GM19328 (cell line): Measurements from ENCODE around the gene CBX1.
"Not testable (repeated sequence)": the region's sequence is repeated elsewhere in the genome, so short reads cannot be mapped to it uniquely, and the experiment has no call there.

ENCODE experiments used
- ATAC-seq: cut with Tn5 transposase; IDR thresholded peaks from one replicate; pipeline ENCODE4 v1.9.1; 2021; ENCODE audit warnings: mild to moderate bottlenecking, moderate library complexity; ENCODE audit not compliant: unreplicated experiment

CBX1 gene

GRCh38 chr17:48074322-48075081 is 26.8 kb downstream of the CBX1 start:
- ATAC-seq, result no peak

- not testable (repeated sequence) for ATAC-seq
Measured at GRCh38 chr17:48073566-48074094, 27.6 kb downstream of the CBX1 start.

GRCh38 chr17:48072811-48073210 is 28.5 kb downstream of the CBX1 start:
- ATAC-seq, result not testable (repeated sequence)

GRCh38 chr17:48071654-48072053 is 29.6 kb downstream of the CBX1 start:
- no peak for ATAC-seq

GRCh38 chr17:48070195-48070594 is 31.1 kb downstream of the CBX1 start:
- ATAC-seq, result no peak

- ATAC-seq, result no peak
Measured at GRCh38 chr17:48068491-48068961, 32.8 kb downstream of the CBX1 start.

GRCh38 chr17:48067808-48068207 is 33.5 kb downstream of the CBX1 start:
- ATAC-seq, result not testable (repeated sequence)

GRCh38 chr17:48067245-48067644 is 34.0 kb downstream of the CBX1 start:
- no peak for ATAC-seq

DNA sequence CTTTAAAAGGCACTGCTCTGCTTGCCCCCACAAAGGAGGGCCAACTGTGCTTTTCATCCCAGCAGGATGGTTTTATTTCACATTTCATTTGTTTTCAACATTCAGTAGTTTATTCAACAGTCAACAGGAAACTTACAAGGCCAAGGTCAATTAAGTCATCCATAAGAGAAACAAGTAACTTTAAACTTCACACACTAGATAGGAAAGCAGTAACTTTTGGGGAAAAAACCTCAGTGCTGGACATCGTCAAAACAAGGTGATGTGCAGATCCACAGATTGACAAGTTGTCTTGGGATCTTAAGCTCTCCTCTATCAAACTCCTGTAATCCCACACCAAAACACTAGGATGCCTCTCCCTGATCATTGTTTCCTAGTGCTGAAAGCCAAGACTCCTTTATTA is 34.6 kb downstream of the CBX1 start:
- no peak for ATAC-seq

GRCh38 chr17:48066192-48066591 is 35.1 kb downstream of the CBX1 start:
- no peak for ATAC-seq

DNA sequence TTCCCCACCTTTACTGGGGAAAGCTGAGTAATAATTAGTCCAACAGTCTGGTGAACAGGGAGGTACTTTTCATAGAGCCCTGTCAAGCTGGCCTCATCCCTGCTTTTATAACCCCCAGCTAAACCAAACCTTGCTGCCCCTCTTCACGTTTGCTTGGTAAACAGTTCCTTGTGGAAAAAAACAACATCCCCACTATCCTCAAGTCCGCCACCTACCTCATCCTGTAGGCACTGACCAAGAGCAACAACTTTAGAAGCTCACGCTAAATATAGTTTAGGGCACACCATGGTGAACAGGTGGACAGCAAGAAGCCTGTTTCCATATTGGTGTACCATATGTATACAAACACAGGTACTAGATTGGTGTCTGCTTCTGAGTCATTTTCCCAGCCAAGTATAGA is 36.6 kb downstream of the CBX1 start:
- no peak for ATAC-seq

DNA sequence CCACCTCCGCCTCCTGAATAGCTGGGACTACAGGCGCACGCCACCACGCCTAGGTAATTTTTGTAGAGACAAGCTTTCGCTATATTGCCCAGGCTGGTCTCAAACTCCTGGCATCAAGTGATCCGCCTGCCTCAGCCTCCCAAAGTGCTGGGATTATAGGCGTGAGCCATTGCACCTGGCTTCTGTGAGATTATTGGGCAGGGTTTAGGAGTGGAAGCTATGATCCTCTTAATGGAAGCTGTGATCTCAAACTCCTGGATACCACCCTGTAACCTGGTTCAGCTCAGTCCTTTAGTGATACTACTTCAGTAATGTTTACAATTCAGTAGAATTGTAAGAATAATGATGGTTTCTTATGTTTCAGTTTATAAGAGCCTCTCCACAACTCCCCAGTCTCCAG is 39.0 kb downstream of the CBX1 start:
- ATAC-seq, result no peak

DNA sequence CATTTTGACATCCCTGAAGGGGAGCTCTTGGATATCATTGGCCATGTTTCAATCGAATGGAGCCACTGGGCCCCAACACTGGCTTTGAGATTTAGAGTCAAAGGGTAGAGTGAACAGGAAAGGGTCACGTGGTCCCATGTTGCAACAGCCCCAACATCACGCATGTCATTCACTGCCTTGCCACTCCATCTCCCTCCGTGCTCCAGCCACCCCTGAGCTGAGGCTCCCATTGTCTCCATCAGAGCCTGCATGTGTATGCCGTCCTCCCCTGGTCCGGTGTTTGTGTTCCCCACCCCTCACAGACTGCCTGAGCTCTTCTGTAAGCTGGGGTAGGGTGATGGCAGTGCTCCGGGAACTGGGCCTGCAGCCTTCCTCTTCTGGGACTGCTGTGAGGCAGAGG is 41.0 kb downstream of the CBX1 start:
- no peak for ATAC-seq

DNA sequence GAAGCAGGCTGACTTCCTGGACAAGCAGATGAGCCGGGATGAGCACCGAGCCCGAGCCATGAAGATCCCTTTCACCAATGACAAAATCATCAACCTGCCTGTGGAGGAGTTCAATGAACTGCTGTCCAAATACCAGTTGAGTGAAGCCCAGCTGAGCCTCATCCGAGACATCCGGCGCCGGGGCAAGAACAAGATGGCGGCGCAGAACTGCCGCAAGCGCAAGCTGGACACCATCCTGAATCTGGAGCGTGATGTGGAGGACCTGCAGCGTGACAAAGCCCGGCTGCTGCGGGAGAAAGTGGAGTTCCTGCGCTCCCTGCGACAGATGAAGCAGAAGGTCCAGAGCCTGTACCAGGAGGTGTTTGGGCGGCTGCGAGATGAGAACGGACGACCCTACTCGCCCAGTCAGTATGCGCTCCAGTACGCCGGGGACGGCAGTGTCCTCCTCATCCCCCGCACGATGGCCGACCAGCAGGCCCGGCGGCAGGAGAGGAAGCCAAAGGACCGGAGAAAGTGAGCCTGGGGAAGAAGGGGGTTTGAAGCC is 42.1 kb downstream of the CBX1 start:
- ATAC-seq, result no peak

GRCh38 chr17:48058393-48059124 is 42.7 kb downstream of the CBX1 start:
- no peak for ATAC-seq

DNA sequence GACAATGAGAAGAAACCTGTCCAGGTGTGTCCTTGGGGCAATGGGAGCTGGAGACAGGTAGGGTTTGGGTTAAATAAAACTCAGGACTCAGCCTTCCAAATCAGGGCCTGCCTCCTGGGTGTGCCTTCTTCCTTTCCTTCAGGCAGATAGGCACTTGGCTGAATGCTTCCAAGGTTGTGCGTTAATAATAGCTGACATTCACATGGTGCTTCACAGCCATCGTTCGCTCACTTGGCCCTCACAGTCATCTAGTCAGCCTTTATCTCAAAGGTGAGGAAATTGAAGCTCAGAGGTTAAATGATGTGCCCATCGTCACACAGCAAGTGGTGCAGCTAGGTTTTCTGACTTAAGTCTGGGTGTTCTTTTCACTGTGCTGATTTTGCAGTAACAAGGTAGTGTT is 43.7 kb downstream of the CBX1 start:
- no peak for ATAC-seq

- ATAC-seq, result no peak
Measured at GRCh38 chr17:48056879-48057278, 44.4 kb downstream of the CBX1 start.

- ATAC-seq, result no peak
Measured at GRCh38 chr17:48056246-48056745, 45.0 kb downstream of the CBX1 start.

DNA sequence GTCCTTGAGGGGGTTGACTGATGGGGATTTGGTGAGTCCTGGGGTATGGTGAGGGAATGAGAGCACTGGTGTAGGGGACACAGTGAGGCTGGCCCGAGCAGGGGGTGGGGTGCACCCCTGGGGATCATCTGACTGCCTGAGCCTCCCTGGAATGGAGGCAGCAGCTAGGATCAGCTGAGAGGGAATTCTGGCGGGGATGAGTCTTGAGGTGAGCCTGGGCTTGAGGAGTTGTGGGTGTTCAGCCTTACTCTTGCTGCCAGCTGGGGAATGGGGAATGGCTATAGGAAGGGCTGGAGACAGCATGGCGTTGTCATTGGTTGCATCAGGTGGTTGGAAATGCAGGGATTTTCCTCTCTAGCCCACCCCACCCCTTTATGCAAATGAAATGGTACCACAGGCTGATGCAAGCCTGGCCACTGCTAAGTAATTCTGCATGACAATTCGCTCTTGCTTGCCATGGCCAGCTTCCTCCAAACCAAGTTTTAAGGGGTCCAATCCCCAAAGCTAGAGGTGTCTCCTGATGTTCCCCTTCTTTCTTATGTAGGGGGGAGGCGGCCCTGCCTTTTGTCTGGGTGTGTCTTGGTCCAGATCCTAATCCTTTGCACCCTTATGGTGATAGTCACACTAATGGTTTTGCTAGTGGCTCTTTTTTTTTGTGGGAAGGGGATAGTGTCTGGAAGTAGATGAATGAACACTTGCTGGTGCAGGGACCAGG is 45.6 kb downstream of the CBX1 start:
- ATAC-seq, result no peak

DNA sequence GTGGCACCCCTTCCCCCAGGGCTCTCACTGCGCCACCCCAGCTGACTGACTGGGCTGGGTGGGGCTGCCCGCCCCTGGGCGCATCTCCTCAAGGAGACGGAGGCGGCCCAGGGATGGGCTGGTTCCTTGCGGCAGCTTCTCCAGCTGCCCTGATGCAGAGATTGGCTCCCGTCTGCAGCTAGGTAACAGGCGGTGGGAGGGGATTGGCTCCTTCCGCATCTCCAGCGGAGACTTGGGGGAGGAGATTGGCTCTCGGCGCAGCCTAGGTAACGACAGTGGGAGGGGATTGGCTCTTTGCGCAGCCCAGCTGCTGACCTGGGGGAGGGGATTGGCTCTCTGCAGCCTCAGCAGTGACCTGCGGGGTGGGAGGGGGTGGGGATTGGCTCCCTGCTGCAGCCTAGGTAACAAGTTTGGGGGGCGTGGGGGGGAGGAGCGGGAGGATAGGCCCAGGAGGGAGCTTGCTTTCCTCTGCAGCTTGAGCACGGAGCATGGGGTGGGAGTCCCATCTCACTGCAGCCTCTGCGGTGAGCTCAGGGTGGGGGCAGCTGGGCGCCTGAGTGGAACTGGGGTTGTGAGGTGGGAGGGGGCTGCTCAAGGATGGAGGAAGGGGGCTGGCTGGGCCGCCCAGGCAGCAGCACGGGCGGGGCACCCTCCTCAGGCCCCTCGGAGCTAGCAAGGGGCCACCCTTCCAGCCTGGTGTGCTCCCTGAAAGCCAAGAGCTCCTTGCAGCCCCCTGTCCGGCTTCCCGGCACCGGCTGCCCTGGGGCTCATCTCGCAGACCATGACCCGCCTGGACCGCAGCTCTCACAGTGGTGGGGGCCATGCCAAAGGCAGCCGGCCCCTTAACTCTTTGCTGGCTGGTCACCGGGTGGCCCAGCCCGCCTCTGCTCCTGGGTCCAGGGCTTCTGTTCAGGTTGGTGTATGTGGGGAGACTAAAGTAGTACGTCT is 46.8 kb downstream of the CBX1 start:
- ATAC-seq, result no peak
